GM19238 (cell line): Measurements from ENCODE around the gene NBEAL1.
"Not testable (repeated sequence)": the region's sequence is repeated elsewhere in the genome, so short reads cannot be mapped to it uniquely, and the experiment has no call there.

Source experiments
- DNase-seq: peaks from one replicate; pipeline ENCODE4 v3.0.0; 2011; ENCODE audit warnings: low spot score; ENCODE audit not compliant: insufficient read length

NBEAL1 gene

GRCh38 chr2:203110496-203110895 lies 95.8 kb downstream of the NBEAL1 start:
- DNase-seq, result not testable (repeated sequence)

- no peak for DNase-seq
Observed at GRCh38 chr2:203112342-203112741, 97.7 kb downstream of the NBEAL1 start.

GRCh38 chr2:203115201-203115700 lies 100.6 kb downstream of the NBEAL1 start:
- DNase-seq, result not testable (repeated sequence)

- DNase-seq, result no peak
Observed at GRCh38 chr2:203122317-203122986, 107.8 kb downstream of the NBEAL1 start.

GRCh38 chr2:203126996-203127395 lies 112.3 kb downstream of the NBEAL1 start:
- no peak for DNase-seq

- DNase-seq, result no peak
Observed at GRCh38 chr2:203135105-203135504, 120.4 kb downstream of the NBEAL1 start.

GRCh38 chr2:203143391-203143790 lies 128.7 kb downstream of the NBEAL1 start:
- DNase-seq, result no peak

- DNase-seq, result no peak
Observed at GRCh38 chr2:203149194-203149593, 134.5 kb downstream of the NBEAL1 start.

GRCh38 chr2:203155406-203155805 lies 140.7 kb downstream of the NBEAL1 start:
- DNase-seq, result no peak

GRCh38 chr2:203162722-203163121 lies 148.0 kb downstream of the NBEAL1 start:
- not testable (repeated sequence) for DNase-seq

- DNase-seq, result no peak
Observed at GRCh38 chr2:203164311-203164935, 149.7 kb downstream of the NBEAL1 start.

GRCh38 chr2:203167751-203168150 lies 153.1 kb downstream of the NBEAL1 start:
- no peak for DNase-seq

GRCh38 chr2:203170502-203170901 lies 155.8 kb downstream of the NBEAL1 start:
- DNase-seq, result no peak

- no peak for DNase-seq
Observed at GRCh38 chr2:203175371-203175770, 160.7 kb downstream of the NBEAL1 start.

GRCh38 chr2:203177361-203177760 lies 162.7 kb downstream of the NBEAL1 start:
- no peak for DNase-seq

GRCh38 chr2:203185864-203186263 lies 171.2 kb downstream of the NBEAL1 start:
- DNase-seq, result no peak

GRCh38 chr2:203190547-203190946 lies 175.9 kb downstream of the NBEAL1 start:
- DNase-seq, result not testable (repeated sequence)

GRCh38 chr2:203191026-203191425 lies 176.4 kb downstream of the NBEAL1 start:
- DNase-seq, result not testable (repeated sequence)

GRCh38 chr2:203191961-203192360 lies 177.3 kb downstream of the NBEAL1 start:
- DNase-seq, result no peak

GRCh38 chr2:203195331-203196036 lies 180.8 kb downstream of the NBEAL1 start:
- DNase-seq, result no peak

- DNase-seq, result no peak
Observed at GRCh38 chr2:203200866-203201265, 186.2 kb downstream of the NBEAL1 start.

- no peak for DNase-seq
Observed at GRCh38 chr2:203201426-203201825, 186.8 kb downstream of the NBEAL1 start.
